ENCODE data around the gene RPL37. TPM values are rescaled to one million over a fixed set of nuclear protein-coding genes. Genes with fewer than 3 reads are reported as not detected.

Gene RPL37
- total RNA-seq, 1 donor from 2014 or later: 1,090 TPM

GRCh38 chr5:40838086-40838485 lies 3.1 kb upstream of the RPL37 start:
- FAIRE-seq (no peak), DNase-seq (ENCODE audit: low read depth) (no peak)
- H3K4me3 Mint-ChIP-seq (ENCODE audit: unreplicated experiment): no peak overlapping the region
- H3K27me3 Mint-ChIP-seq (ENCODE audit: low read depth, unreplicated experiment): no peaks in the 10 kb centered on the region
- TF ChIP-seq EZH2 (IDR thresholded peaks at IDR 0.05; ENCODE audit: insufficient read depth, low read length): no peak
- no peak for TF ChIP-seq CTCF (IDR thresholded peaks at IDR 0.05; ENCODE audit: insufficient read depth, low read depth, low read length)
- Histone ChIP-seq H3K9ac (ENCODE audit: low read length) (no peak overlapping the region), H3K27ac (ENCODE audit: low read depth, low read length) (no peak overlapping the region), H4K20me1 (ENCODE audit: insufficient read depth, low read length) (peaks cover 19% of the 10 kb centered on the region), H3K79me2 (ENCODE audit: insufficient read depth, low read length) (peaks cover 20% of the 10 kb centered on the region), H3K9me3 (ENCODE audit: insufficient read depth, low read depth, low read length) (no peaks in the 10 kb centered on the region), H3K36me3 (ENCODE audit: insufficient read depth, low read length) (peaks cover 13% of the 10 kb centered on the region), H3K27me3 (ENCODE audit: insufficient read depth, low read length) (no peaks in the 10 kb centered on the region), H3K4me2 (ENCODE audit: low read length) (no peak overlapping the region), H3K4me1 (ENCODE audit: insufficient read depth, low read length) (peaks cover 9% of the 10 kb centered on the region), H3K4me3 (ENCODE audit: insufficient read depth, low read depth, low read length) (no peak overlapping the region), H2AFZ (ENCODE audit: low read depth, low read length) (no peak overlapping the region)
- H3K36me3 Mint-ChIP-seq (ENCODE audit: low read depth, unreplicated experiment): peaks cover 19% of the 10 kb centered on the region
- H3K4me1 Mint-ChIP-seq (ENCODE audit: low read depth, unreplicated experiment): peaks cover 5% of the 10 kb centered on the region
- no peaks in the 10 kb centered on the region for H3K9me3 Mint-ChIP-seq (ENCODE audit: unreplicated experiment)
- no peak overlapping the region for H3K27ac Mint-ChIP-seq (ENCODE audit: unreplicated experiment)

- Mint-ChIP-seq H3K9me3 (ENCODE audit: unreplicated experiment) (no peaks in the 10 kb centered on the region), H3K4me1 (ENCODE audit: low read depth, unreplicated experiment) (peaks cover 22% of the 10 kb centered on the region), H3K4me3 (ENCODE audit: unreplicated experiment) (peak overlapping the region; percentile 99), H3K27ac (ENCODE audit: unreplicated experiment) (peak overlapping the region; percentile 100), H3K36me3 (ENCODE audit: low read depth, unreplicated experiment) (peaks cover 30% of the 10 kb centered on the region), H3K27me3 (ENCODE audit: low read depth, unreplicated experiment) (no peaks in the 10 kb centered on the region)
- Histone ChIP-seq H3K4me1 (ENCODE audit: insufficient read depth, low read length) (peaks cover 26% of the 10 kb centered on the region), H3K27me3 (ENCODE audit: insufficient read depth, low read length) (no peaks in the 10 kb centered on the region), H3K9me3 (ENCODE audit: insufficient read depth, low read depth, low read length) (no peaks in the 10 kb centered on the region), H3K9ac (ENCODE audit: low read length) (peak overlapping the region; percentile 99), H3K4me3 (ENCODE audit: insufficient read depth, low read depth, low read length) (peak overlapping the region; percentile 99), H3K4me2 (ENCODE audit: low read length) (peak overlapping the region; percentile 90), H4K20me1 (ENCODE audit: insufficient read depth, low read length) (peaks cover 54% of the 10 kb centered on the region), H3K79me2 (ENCODE audit: insufficient read depth, low read length) (peaks cover 54% of the 10 kb centered on the region), H2AFZ (ENCODE audit: low read depth, low read length) (no peak overlapping the region), H3K36me3 (ENCODE audit: insufficient read depth, low read length) (peaks cover 43% of the 10 kb centered on the region), H3K27ac (ENCODE audit: low read depth, low read length) (peak overlapping the region; percentile 96)
- DNase-seq (ENCODE audit: low read depth) (peak; percentile 29), FAIRE-seq (no peak)
- TF ChIP-seq CTCF (IDR thresholded peaks at IDR 0.05; ENCODE audit: insufficient read depth, low read depth, low read length) (no peak), EZH2 (IDR thresholded peaks at IDR 0.05; ENCODE audit: insufficient read depth, low read length) (no peak)
Observed at GRCh38 chr5:40834391-40834848, 602 bp downstream of the RPL37 start.

- Mint-ChIP-seq H3K4me3 (ENCODE audit: unreplicated experiment) (peak overlapping the region; percentile 99), H3K27ac (ENCODE audit: unreplicated experiment) (peak overlapping the region; percentile 100), H3K4me1 (ENCODE audit: low read depth, unreplicated experiment) (peaks cover 27% of the 10 kb centered on the region), H3K9me3 (ENCODE audit: unreplicated experiment) (no peaks in the 10 kb centered on the region), H3K27me3 (ENCODE audit: low read depth, unreplicated experiment) (no peaks in the 10 kb centered on the region), H3K36me3 (ENCODE audit: low read depth, unreplicated experiment) (peaks cover 35% of the 10 kb centered on the region)
- no peak overlapping the region for H2AFZ ChIP-seq (ENCODE audit: low read depth, low read length)
- peak overlapping the region; percentile 90 for H3K4me2 ChIP-seq (ENCODE audit: low read length)
- no peak for FAIRE-seq
- H4K20me1 ChIP-seq (ENCODE audit: insufficient read depth, low read length): peaks cover 61% of the 10 kb centered on the region
- peak overlapping the region; percentile 99 for H3K4me3 ChIP-seq (ENCODE audit: insufficient read depth, low read depth, low read length)
- peaks cover 49% of the 10 kb centered on the region for H3K36me3 ChIP-seq (ENCODE audit: insufficient read depth, low read length)
- peaks cover 60% of the 10 kb centered on the region for H3K79me2 ChIP-seq (ENCODE audit: insufficient read depth, low read length)
- peak overlapping the region; percentile 96 for H3K27ac ChIP-seq (ENCODE audit: low read depth, low read length)
- peak overlapping the region; percentile 99 for H3K9ac ChIP-seq (ENCODE audit: low read length)
- peaks cover 29% of the 10 kb centered on the region for H3K4me1 ChIP-seq (ENCODE audit: insufficient read depth, low read length)
- no peak for DNase-seq (ENCODE audit: low read depth)
- no peaks in the 10 kb centered on the region for H3K27me3 ChIP-seq (ENCODE audit: insufficient read depth, low read length)
- no peaks in the 10 kb centered on the region for H3K9me3 ChIP-seq (ENCODE audit: insufficient read depth, low read depth, low read length)
- TF ChIP-seq EZH2 (IDR thresholded peaks at IDR 0.05; ENCODE audit: insufficient read depth, low read length) (no peak), CTCF (IDR thresholded peaks at IDR 0.05; ENCODE audit: insufficient read depth, low read depth, low read length) (no peak)
Observed at GRCh38 chr5:40833712-40834229, 1.3 kb downstream of the RPL37 start.
